HepG2 (cell line): ENCODE data around the gene PPCDC. TPM values are rescaled to one million over a fixed set of nuclear protein-coding genes. Genes with fewer than 3 reads are reported as not detected.

Experiments used
- CHD4 ChIP-seq: fragments of 200-600 bp; sonication (generic); IDR thresholded peaks from 2 replicates; pipeline ENCODE4 v1.7.0; 2017; ENCODE audit warnings: mild to moderate bottlenecking, low read length, borderline replicate concordance
- GTF3A ChIP-seq: sonication (generic); formaldehyde crosslinking; conservative IDR thresholded peaks from 2 replicates; pipeline ENCODE4 v1.4.0; 2020; ENCODE audit warnings: mild to moderate bottlenecking, missing genetic modification reagents
- HDAC1 ChIP-seq: sonication (generic); formaldehyde crosslinking; IDR thresholded peaks from 2 replicates; pipeline ENCODE4 v1.5.1; 2020; ENCODE audit warnings: mild to moderate bottlenecking, missing genetic modification reagents
- SMARCE1 ChIP-seq: fragments of 450-650 bp; IDR thresholded peaks from 2 replicates; pipeline ENCODE4 v1.6.1; 2017; ENCODE audit warnings: borderline replicate concordance
- SRF ChIP-seq: IDR thresholded peaks from 2 replicates; pipeline ENCODE4 v1.6.1; 2011; ENCODE audit warnings: mild to moderate bottlenecking, low read depth, low read length, moderate library complexity
- TGIF2 ChIP-seq: IDR thresholded peaks from 2 replicates; pipeline ENCODE4 v1.6.1; 2016; ENCODE audit warnings: control low read depth, missing compliant biosample characterization
- TMF1 ChIP-seq: sonication (generic); formaldehyde crosslinking; IDR thresholded peaks from 2 replicates; pipeline ENCODE4 v1.8.1; 2022; ENCODE audit warnings: low read depth, missing genetic modification reagents
- ZBTB3 ChIP-seq: sonication (generic); formaldehyde crosslinking; IDR thresholded peaks from 2 replicates; pipeline ENCODE4 v1.4.0; 2020; ENCODE audit warnings: low read depth, mild to moderate bottlenecking, moderate library complexity, missing genetic modification reagents, borderline replicate concordance
- ZNF205 ChIP-seq: IDR thresholded peaks from 2 replicates; pipeline ENCODE4 v1.6.1; 2018; ENCODE audit warnings: missing biosample characterization, missing genetic modification reagents
- ZNF232 ChIP-seq: sonication (generic); formaldehyde crosslinking; IDR thresholded peaks from 2 replicates; pipeline ENCODE4 v1.4.0; 2020; ENCODE audit warnings: missing genetic modification reagents, borderline replicate concordance
- ZNF256 ChIP-seq: sonication (generic); formaldehyde crosslinking; conservative IDR thresholded peaks from 2 replicates; pipeline ENCODE4 v1.4.0; 2020; ENCODE audit warnings: missing genetic modification reagents
- ZNF563 ChIP-seq: sonication (generic); formaldehyde crosslinking; IDR thresholded peaks from 2 replicates; pipeline ENCODE4 v1.8.0; 2022; ENCODE audit warnings: mild to moderate bottlenecking, moderate library complexity, missing genetic modification reagents
- polyA plus RNA-seq, 8 experiments: library from polyadenylated mRNA; depleted of rRNA in 3 of 8; stranded (reverse) in 7 of 8; unstranded in 1 of 8; fragments of >200 nt; fragmentation: Illumina TruSeq in 4 of 8; extraction: Trizol in 4 of 8; gene quantifications; 2 replicates each; pipeline versions ENCODE4 v1.2.1 to v1.2.3, GENCODE V29; 2011 to 2016; ENCODE audit warnings: low read depth in 4 of 8, missing spikeins in 1 of 8, mixed read lengths in 1 of 8; ENCODE audit not compliant: insufficient read depth in 1 of 8
- total RNA-seq, 5 experiments: library from RNA; depleted of rRNA; stranded (reverse); fragments of >200 nt; fragmentation: Illumina TruSeq; extraction: Trizol; gene quantifications; 2 replicates each; pipeline ENCODE4 v1.2.3, GENCODE V29; 2016; ENCODE audit warnings: low read depth in 1 of 5
- TF ChIP-seq, protein P1 (sequence below): sonication (generic); formaldehyde crosslinking; IDR thresholded peaks from 2 replicates; pipeline ENCODE4 v1.4.0; 2020; ENCODE audit warnings: mild to moderate bottlenecking, low read depth, missing genetic modification reagents
- TF ChIP-seq, protein P2 (sequence below): sonication (generic); formaldehyde crosslinking; IDR thresholded peaks from 2 replicates; pipeline ENCODE4 v1.4.0; 2020; ENCODE audit warnings: missing genetic modification reagents
- TF ChIP-seq, protein P3 (sequence below): sonication (generic); formaldehyde crosslinking; IDR thresholded peaks from 2 replicates; pipeline ENCODE4 v1.5.0; 2020; ENCODE audit warnings: missing genetic modification reagents, mild to moderate bottlenecking, borderline replicate concordance
- TF ChIP-seq, protein P4 (sequence below): sonication (generic); formaldehyde crosslinking; IDR thresholded peaks from 2 replicates; pipeline ENCODE4 v1.4.0; 2020; ENCODE audit warnings: missing genetic modification reagents
- TF ChIP-seq, protein P5 (sequence below): sonication (generic); formaldehyde crosslinking; IDR thresholded peaks from 2 replicates; pipeline ENCODE4 v1.8.1; 2022; ENCODE audit warnings: low read depth, mild to moderate bottlenecking, missing genetic modification reagents

PPCDC gene
- total and polyA plus RNA-seq, 2 of the 13 experiments (the other 11 are each of a cell fraction or from before 2014, with no cell fraction given), result 12.3 to 12.8 TPM

DNA sequence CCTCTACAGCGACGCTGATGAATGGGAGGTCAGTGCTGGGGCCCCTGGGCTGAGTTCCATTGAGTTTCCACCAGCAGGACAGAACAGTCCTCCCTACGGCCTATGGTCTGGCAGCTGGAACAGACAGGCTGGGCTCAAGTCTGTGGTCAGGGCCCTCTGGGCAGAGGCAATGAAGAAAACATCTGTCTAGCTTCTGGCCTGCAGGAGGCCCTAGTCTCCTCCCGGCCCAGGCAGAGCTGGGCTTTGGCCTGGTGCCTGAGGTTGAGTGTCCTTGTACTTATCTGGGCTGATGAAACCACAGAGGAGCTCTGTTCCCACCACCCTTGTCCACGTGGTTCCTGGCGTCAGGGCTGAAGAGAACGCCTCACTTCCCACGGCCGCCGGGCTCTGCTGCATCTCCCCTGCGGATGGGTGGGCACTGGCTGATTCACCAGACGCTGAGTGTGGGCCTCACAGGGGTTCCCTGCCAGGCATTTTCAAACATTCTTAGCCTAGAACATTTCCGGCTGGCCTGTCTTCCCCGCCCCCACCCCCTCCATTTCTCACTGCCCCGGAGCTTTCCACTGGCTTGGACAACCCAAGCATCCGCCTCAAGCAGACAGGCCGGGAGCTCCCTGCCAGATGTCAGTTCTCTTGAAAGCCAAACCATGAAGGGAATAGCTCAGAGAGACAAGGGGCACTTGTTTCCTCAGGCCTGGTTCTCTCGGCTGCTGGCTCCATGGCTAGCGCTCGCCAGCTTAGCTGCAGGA is 20.3 kb downstream of the PPCDC start (continued):
- TF ChIP-seq, protein P1, sequence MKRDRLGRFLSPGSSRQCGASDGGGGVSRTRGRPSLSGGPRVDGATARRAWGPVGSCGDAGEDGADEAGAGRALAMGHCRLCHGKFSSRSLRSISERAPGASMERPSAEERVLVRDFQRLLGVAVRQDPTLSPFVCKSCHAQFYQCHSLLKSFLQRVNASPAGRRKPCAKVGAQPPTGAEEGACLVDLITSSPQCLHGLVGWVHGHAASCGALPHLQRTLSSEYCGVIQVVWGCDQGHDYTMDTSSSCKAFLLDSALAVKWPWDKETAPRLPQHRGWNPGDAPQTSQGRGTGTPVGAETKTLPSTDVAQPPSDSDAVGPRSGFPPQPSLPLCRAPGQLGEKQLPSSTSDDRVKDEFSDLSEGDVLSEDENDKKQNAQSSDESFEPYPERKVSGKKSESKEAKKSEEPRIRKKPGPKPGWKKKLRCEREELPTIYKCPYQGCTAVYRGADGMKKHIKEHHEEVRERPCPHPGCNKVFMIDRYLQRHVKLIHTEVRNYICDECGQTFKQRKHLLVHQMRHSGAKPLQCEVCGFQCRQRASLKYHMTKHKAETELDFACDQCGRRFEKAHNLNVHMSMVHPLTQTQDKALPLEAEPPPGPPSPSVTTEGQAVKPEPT, result no peak
- peak; percentile 81; the same call in 1 of the 2 replicates for TF ChIP-seq ZNF232 (CRISPR knock-in tag)
- no peak for TF ChIP-seq HDAC1 (CRISPR knock-in tag)
- no peak for TF ChIP-seq TMF1
- TF ChIP-seq ZNF256 (CRISPR knock-in tag), result no peak
- TF ChIP-seq SMARCE1, result no peak
- TF ChIP-seq, protein P2, sequence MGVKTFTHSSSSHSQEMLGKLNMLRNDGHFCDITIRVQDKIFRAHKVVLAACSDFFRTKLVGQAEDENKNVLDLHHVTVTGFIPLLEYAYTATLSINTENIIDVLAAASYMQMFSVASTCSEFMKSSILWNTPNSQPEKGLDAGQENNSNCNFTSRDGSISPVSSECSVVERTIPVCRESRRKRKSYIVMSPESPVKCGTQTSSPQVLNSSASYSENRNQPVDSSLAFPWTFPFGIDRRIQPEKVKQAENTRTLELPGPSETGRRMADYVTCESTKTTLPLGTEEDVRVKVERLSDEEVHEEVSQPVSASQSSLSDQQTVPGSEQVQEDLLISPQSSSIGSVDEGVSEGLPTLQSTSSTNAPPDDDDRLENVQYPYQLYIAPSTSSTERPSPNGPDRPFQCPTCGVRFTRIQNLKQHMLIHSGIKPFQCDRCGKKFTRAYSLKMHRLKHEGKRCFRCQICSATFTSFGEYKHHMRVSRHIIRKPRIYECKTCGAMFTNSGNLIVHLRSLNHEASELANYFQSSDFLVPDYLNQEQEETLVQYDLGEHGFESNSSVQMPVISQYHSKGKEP (CRISPR knock-in tag), result no peak
- TF ChIP-seq, protein P3, sequence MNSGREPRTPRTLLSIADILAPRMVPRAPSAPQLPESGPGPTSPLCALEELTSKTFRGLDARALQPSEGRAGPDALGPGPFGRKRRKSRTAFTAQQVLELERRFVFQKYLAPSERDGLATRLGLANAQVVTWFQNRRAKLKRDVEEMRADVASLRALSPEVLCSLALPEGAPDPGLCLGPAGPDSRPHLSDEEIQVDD (CRISPR knock-in tag), result no peak
- no peak for TF ChIP-seq ZBTB3 (CRISPR knock-in tag)
- TF ChIP-seq, protein P4, sequence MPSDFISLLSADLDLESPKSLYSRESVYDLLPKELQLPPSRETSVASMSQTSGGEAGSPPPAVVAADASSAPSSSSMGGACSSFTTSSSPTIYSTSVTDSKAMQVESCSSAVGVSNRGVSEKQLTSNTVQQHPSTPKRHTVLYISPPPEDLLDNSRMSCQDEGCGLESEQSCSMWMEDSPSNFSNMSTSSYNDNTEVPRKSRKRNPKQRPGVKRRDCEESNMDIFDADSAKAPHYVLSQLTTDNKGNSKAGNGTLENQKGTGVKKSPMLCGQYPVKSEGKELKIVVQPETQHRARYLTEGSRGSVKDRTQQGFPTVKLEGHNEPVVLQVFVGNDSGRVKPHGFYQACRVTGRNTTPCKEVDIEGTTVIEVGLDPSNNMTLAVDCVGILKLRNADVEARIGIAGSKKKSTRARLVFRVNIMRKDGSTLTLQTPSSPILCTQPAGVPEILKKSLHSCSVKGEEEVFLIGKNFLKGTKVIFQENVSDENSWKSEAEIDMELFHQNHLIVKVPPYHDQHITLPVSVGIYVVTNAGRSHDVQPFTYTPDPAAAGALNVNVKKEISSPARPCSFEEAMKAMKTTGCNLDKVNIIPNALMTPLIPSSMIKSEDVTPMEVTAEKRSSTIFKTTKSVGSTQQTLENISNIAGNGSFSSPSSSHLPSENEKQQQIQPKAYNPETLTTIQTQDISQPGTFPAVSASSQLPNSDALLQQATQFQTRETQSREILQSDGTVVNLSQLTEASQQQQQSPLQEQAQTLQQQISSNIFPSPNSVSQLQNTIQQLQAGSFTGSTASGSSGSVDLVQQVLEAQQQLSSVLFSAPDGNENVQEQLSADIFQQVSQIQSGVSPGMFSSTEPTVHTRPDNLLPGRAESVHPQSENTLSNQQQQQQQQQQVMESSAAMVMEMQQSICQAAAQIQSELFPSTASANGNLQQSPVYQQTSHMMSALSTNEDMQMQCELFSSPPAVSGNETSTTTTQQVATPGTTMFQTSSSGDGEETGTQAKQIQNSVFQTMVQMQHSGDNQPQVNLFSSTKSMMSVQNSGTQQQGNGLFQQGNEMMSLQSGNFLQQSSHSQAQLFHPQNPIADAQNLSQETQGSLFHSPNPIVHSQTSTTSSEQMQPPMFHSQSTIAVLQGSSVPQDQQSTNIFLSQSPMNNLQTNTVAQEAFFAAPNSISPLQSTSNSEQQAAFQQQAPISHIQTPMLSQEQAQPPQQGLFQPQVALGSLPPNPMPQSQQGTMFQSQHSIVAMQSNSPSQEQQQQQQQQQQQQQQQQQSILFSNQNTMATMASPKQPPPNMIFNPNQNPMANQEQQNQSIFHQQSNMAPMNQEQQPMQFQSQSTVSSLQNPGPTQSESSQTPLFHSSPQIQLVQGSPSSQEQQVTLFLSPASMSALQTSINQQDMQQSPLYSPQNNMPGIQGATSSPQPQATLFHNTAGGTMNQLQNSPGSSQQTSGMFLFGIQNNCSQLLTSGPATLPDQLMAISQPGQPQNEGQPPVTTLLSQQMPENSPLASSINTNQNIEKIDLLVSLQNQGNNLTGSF, result no peak
- no peak for TF ChIP-seq CHD4
- peak; percentile 64; the same call in 1 of the 2 replicates for TF ChIP-seq ZNF563
- TF ChIP-seq SRF, result no peak
- TF ChIP-seq ZNF205 (CRISPR knock-in tag), result peak; percentile 54; the same call in 1 of the 2 replicates
- peak; percentile 68; the same call in 1 of the 2 replicates for TF ChIP-seq TGIF2
- TF ChIP-seq, protein P5, sequence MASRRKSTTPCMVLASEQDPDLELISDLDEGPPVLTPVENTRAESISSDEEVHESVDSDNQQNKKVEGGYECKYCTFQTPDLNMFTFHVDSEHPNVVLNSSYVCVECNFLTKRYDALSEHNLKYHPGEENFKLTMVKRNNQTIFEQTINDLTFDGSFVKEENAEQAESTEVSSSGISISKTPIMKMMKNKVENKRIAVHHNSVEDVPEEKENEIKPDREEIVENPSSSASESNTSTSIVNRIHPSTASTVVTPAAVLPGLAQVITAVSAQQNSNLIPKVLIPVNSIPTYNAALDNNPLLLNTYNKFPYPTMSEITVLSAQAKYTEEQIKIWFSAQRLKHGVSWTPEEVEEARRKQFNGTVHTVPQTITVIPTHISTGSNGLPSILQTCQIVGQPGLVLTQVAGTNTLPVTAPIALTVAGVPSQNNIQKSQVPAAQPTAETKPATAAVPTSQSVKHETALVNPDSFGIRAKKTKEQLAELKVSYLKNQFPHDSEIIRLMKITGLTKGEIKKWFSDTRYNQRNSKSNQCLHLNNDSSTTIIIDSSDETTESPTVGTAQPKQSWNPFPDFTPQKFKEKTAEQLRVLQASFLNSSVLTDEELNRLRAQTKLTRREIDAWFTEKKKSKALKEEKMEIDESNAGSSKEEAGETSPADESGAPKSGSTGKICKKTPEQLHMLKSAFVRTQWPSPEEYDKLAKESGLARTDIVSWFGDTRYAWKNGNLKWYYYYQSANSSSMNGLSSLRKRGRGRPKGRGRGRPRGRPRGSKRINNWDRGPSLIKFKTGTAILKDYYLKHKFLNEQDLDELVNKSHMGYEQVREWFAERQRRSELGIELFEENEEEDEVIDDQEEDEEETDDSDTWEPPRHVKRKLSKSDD (CRISPR knock-in tag), result no peak
- no peak for TF ChIP-seq GTF3A (CRISPR knock-in tag)
